Lung (tissue), 12 donors: Measurements from ENCODE around the gene ADAMTS17. TPM values are rescaled to one million over a fixed set of nuclear protein-coding genes. Genes with fewer than 3 reads are reported as not detected.

Experiments
- ATAC-seq: fragments of 200-7000 bp; cut with Tn5 transposase; one replicate; pipeline ENCODE4 v1.9.1; 2020; ENCODE audit warnings: moderate number of reproducible peaks; ENCODE audit not compliant: insufficient read depth, low FRiP score
- DNase-seq, 3 donors: peaks; one replicate each; pipeline ENCODE4 v3.0.0-alpha.2; 2013 to 2017
- H3K27ac ChIP-seq, 2 donors: one replicate each; pipeline ENCODE4 v1.5.1; 2013; ENCODE audit warnings: mild to moderate bottlenecking in 2 of 2, moderate library complexity in 2 of 2, control low read depth in 1 of 2, inconsistent platforms in 1 of 2, low read depth in 1 of 2, low read length in 1 of 2
- H3K27me3 ChIP-seq, 3 donors: one replicate each; pipeline ENCODE4 v1.5.1; 2013; ENCODE audit warnings: low read length in 2 of 3; ENCODE audit not compliant: control insufficient read depth in 3 of 3, insufficient read depth in 3 of 3
- H3K36me3 ChIP-seq, 4 donors: one replicate each; pipeline ENCODE4 v1.5.1; 2013; ENCODE audit warnings: low read length in 4 of 4, mild to moderate bottlenecking in 1 of 4, moderate library complexity in 1 of 4; ENCODE audit not compliant: control insufficient read depth in 4 of 4, insufficient read depth in 4 of 4
- H3K4me1 ChIP-seq, 5 donors: one replicate each; pipeline ENCODE4 v1.5.1; 2013; ENCODE audit warnings: low read length in 5 of 5, mild to moderate bottlenecking in 2 of 5, moderate library complexity in 1 of 5; ENCODE audit not compliant: control insufficient read depth in 5 of 5, insufficient read depth in 5 of 5
- H3K4me3 ChIP-seq: one replicate; pipeline ENCODE4 v1.5.1; 2013; ENCODE audit warnings: mild to moderate bottlenecking, control low read depth, moderate library complexity
- H3K9ac ChIP-seq, 2 donors: one replicate each; pipeline ENCODE4 v1.5.1; 2013; ENCODE audit warnings: low read length in 2 of 2, control low read depth in 1 of 2; ENCODE audit not compliant: insufficient read depth in 1 of 2
- H3K9me3 ChIP-seq, 4 donors: one replicate each; pipeline ENCODE4 v1.5.1; 2013; ENCODE audit warnings: low read length in 3 of 4, mild to moderate bottlenecking in 1 of 4, moderate library complexity in 1 of 4; ENCODE audit not compliant: control insufficient read depth in 4 of 4, insufficient read depth in 3 of 4
- WGBS, 2 donors: extraction: QIAGEN DNeasy Blood & Tissue Kit; methylation state at CpG; one replicate each; pipeline ENCODE4 v1.1.7; 2013; 5-methylcytosine and 5-hydroxymethylcytosine counted together
- polyA plus RNA-seq, 2 donors: library from polyadenylated mRNA; stranded (reverse); fragments of 200-250 nt; gene quantifications; one replicate each; pipeline ENCODE4 v1.2.1, GENCODE V29; 2013
- total RNA-seq, 2 donors: library from RNA; depleted of rRNA in 1 of 2; stranded (reverse); fragments of >200 nt in 1 of 2; gene quantifications; one replicate each; pipeline ENCODE4 v1.2.1, GENCODE V29; 2014 to 2021
- TF ChIP-seq, protein P1 (sequence below): IDR thresholded peaks from 2 replicates; pipeline ENCODE4 v1.5.1; 2012; ENCODE audit warnings: mild to moderate bottlenecking; ENCODE audit errors: control extremely low read depth, extremely low read depth
- donor health status: control.
- donor health status: control.
- donor health status: Bipolar disorder and iron deficiency.
- donor health status: healthy.
- donor health status: DM: yes; HTN: yes; CAD: no.

ADAMTS17 gene
- total and polyA plus RNA-seq, 4 donors = 0.47 to 6.6 (median 2.2) TPM

DNA sequence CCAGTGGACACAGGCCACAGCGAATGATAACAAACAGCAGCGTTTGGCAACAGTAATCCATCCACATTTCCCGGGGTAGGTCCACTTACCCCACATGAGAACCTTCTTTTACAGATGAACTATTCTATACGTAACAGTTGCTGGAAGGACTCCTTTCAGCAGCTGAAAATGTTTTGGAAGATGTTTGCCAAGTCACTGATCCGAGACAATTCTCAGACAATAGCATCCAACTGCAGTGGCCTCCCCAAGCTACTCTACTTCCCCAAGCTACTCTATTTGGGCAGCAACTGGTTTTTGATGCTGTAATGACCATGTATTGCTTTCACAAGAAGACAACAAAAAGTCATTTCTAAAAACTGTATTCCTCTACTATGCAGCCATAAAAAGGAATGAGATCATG is 87.5 kb downstream of the ADAMTS17 start:
- no peak overlapping the region for H3K9ac ChIP-seq
- DNase-seq = no peak
- ATAC-seq = no peak
- H3K9me3 ChIP-seq = peaks cover 0 to 2% (median 0%) of the 10 kb centered on the region in 4 donors
- H3K4me3 ChIP-seq = no peak overlapping the region
- H3K27ac ChIP-seq = no peak overlapping the region
- H3K4me1 ChIP-seq = peaks cover 0 to 25% (median 0%) of the 10 kb centered on the region in 5 donors
- 62 to 85% methylated on average over 5 of the region's 5 CpGs for WGBS, 2 donors
- H3K36me3 ChIP-seq = no peaks in the 10 kb centered on the region
- H3K27me3 ChIP-seq = no peaks in the 10 kb centered on the region
- TF ChIP-seq, protein P1, sequence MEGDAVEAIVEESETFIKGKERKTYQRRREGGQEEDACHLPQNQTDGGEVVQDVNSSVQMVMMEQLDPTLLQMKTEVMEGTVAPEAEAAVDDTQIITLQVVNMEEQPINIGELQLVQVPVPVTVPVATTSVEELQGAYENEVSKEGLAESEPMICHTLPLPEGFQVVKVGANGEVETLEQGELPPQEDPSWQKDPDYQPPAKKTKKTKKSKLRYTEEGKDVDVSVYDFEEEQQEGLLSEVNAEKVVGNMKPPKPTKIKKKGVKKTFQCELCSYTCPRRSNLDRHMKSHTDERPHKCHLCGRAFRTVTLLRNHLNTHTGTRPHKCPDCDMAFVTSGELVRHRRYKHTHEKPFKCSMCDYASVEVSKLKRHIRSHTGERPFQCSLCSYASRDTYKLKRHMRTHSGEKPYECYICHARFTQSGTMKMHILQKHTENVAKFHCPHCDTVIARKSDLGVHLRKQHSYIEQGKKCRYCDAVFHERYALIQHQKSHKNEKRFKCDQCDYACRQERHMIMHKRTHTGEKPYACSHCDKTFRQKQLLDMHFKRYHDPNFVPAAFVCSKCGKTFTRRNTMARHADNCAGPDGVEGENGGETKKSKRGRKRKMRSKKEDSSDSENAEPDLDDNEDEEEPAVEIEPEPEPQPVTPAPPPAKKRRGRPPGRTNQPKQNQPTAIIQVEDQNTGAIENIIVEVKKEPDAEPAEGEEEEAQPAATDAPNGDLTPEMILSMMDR = no peak

- WGBS, 2 donors = 47 to 60% methylated on average over 1 of the region's 1 CpG
These were observed 88.1 kb downstream of the ADAMTS17 start for GRCh38 chr15:100253640-100254039.

GRCh38 chr15:100252779-100253417 is 88.9 kb downstream of the ADAMTS17 start:
- Histone ChIP-seq H3K9me3 (peaks cover 0 to 2% (median 0%) of the 10 kb centered on the region in 4 donors), H3K27me3 (no peaks in the 10 kb centered on the region), H3K4me1 (peaks cover 0 to 30% (median 0%) of the 10 kb centered on the region in 5 donors), H3K27ac (no peak overlapping the region), H3K36me3 (no peaks in the 10 kb centered on the region), H3K4me3 (no peak overlapping the region), H3K9ac (no peak overlapping the region)
- ATAC-seq = no peak
- TF ChIP-seq, protein P1 = no peak
- DNase-seq = peak in 2 of 3 donors; percentile 32 to 40
- 76 to 83% methylated on average over 9 of the region's 9 CpGs for WGBS, 2 donors

More at GRCh38 chr15:100253640-100254039, 88.1 kb downstream of the ADAMTS17 start:
- Histone ChIP-seq H3K4me3 (no peak overlapping the region), H3K9me3 (peaks cover 0 to 2% (median 0%) of the 10 kb centered on the region in 4 donors), H3K4me1 (peaks cover 0 to 30% (median 0%) of the 10 kb centered on the region in 5 donors), H3K27me3 (no peaks in the 10 kb centered on the region), H3K9ac (no peak overlapping the region), H3K27ac (no peak overlapping the region), H3K36me3 (no peaks in the 10 kb centered on the region)
- DNase-seq (no peak), ATAC-seq (no peak)
- TF ChIP-seq, protein P1 = no peak

DNA sequence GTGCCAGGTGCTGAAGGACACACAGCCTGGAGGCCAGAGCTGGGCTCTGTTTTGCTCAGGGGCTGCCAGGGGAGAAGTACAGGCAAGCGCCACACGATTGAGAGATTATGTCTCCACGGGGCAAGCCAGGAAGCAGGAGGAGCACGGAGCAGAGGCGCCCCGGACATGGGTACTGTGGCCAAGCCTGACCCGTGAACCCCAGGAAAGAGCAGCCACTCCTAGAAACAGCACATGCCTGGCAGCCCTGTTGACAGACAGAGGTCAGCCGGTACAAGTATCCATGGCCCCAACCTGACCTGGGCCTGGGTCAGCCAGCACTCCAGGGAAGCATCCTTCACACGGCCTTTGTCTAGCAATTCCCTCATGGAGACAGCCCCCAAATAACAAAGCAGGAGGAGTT is 89.4 kb downstream of the ADAMTS17 start:
- ATAC-seq (no peak), DNase-seq (no peak)
- H3K27ac ChIP-seq = no peak overlapping the region
- 81 to 87% methylated on average over 9 of the region's 9 CpGs for WGBS, 2 donors
- H3K4me1 ChIP-seq = peaks cover 0 to 30% (median 0%) of the 10 kb centered on the region in 5 donors
- H3K9me3 ChIP-seq = no peaks in the 10 kb centered on the region
- TF ChIP-seq, protein P1 = no peak
- H3K9ac ChIP-seq = no peak overlapping the region
- no peak overlapping the region for H3K4me3 ChIP-seq
- H3K27me3 ChIP-seq = no peaks in the 10 kb centered on the region
- no peaks in the 10 kb centered on the region for H3K36me3 ChIP-seq
